Osteocyte (in vitro differentiated cells): ENCODE measurements around the gene DSTN. TPM values are rescaled to one million over a fixed set of nuclear protein-coding genes. Genes with fewer than 3 reads are reported as not detected.

Source experiments
- DNase-seq: peaks from one replicate; pipeline ENCODE4 v3.0.0; 2021; ENCODE audit warnings: mixed read lengths; ENCODE audit not compliant: unreplicated experiment; ENCODE audit errors: extremely low spot score
- H3K27ac Mint-ChIP-seq: one replicate; pipeline ENCODE4 v1.8.0; 2021; ENCODE audit warnings: mild to moderate bottlenecking, mixed read lengths; ENCODE audit not compliant: unreplicated experiment
- H3K27me3 Mint-ChIP-seq: one replicate; pipeline ENCODE4 v1.8.0; 2021; ENCODE audit warnings: mixed read lengths; ENCODE audit not compliant: unreplicated experiment
- H3K36me3 Mint-ChIP-seq: one replicate; pipeline ENCODE4 v1.8.0; 2021; ENCODE audit warnings: mixed read lengths; ENCODE audit not compliant: unreplicated experiment
- H3K4me1 Mint-ChIP-seq: one replicate; pipeline ENCODE4 v1.8.0; 2021; ENCODE audit warnings: mixed read lengths; ENCODE audit not compliant: unreplicated experiment
- H3K4me3 Mint-ChIP-seq: one replicate; pipeline ENCODE4 v1.8.0; 2021; ENCODE audit warnings: mild to moderate bottlenecking, moderate library complexity, mixed read lengths; ENCODE audit not compliant: unreplicated experiment
- H3K9me3 Mint-ChIP-seq: one replicate; pipeline ENCODE4 v1.8.0; 2021; ENCODE audit warnings: mixed read lengths; ENCODE audit not compliant: unreplicated experiment
- CTCF ChIP-seq: fragments of 200-600 bp; sonication (generic); IDR thresholded peaks from 2 replicates; pipeline ENCODE4 v1.5.0; 2021; ENCODE audit warnings: antibody characterized with exemption, mild to moderate bottlenecking, moderate library complexity
- total RNA-seq: library from RNA; stranded (reverse); gene quantifications from 2 replicates; pipeline ENCODE4 v1.2.1, GENCODE V29; 2021

DSTN gene
- total RNA-seq, 1 donor from 2014 or later = 684 TPM

- Mint-ChIP-seq H3K4me3 (no peak overlapping the region), H3K27me3 (no peaks in the 10 kb centered on the region), H3K36me3 (peaks cover 15% of the 10 kb centered on the region), H3K9me3 (no peaks in the 10 kb centered on the region), H3K4me1 (peaks cover 71% of the 10 kb centered on the region), H3K27ac (peak overlapping the region; percentile 52)
- TF ChIP-seq CTCF = no peak
- DNase-seq = no peak
These were observed 9.6 kb downstream of the DSTN start for GRCh38 chr20:17579369-17580039.

DNA sequence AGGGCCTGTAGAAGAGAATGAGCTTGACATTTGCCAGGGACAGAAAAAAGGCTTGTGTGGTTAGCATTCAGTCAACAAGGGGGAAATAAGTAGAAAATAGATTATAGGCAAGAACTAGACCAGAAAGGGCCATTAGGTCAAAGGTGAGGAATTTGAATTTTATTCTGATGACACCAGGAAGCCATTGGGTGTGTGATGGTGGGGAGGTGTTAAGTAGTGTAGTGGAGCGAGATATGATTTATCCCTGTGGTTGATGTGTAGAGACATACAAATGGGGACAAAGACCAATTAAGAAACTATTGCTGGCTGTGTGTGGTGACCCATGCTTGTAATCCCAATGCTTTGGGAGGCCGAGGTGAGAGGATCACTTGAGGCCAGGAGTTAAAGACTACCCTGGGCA lies 11.0 kb downstream of the DSTN start:
- peaks cover 15% of the 10 kb centered on the region for H3K36me3 Mint-ChIP-seq
- H3K9me3 Mint-ChIP-seq = no peaks in the 10 kb centered on the region
- no peak for DNase-seq
- H3K27ac Mint-ChIP-seq = peak overlapping the region; percentile 64
- H3K27me3 Mint-ChIP-seq = no peaks in the 10 kb centered on the region
- no peak for TF ChIP-seq CTCF
- H3K4me3 Mint-ChIP-seq = no peak overlapping the region
- peaks cover 69% of the 10 kb centered on the region for H3K4me1 Mint-ChIP-seq

DNA sequence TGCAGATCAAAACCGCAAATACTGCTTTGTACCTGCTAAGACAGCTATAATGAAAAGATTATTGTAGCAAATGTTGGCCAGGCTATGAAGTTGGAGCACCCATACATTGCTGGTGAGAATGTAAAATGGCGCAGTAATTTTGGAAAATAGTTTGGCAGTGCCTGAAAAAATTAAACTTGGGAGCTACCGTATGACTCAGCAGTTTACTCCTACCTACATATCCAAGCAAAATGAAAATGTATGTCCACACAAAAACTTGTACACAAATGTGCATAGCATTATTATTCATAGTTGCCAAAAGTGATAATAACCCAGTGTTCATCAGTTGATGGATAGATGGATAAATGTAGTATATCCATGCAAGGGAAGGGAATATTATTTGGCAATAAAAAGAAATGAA lies 13.3 kb downstream of the DSTN start:
- DNase-seq = no peak
- no peak overlapping the region for H3K4me3 Mint-ChIP-seq
- H3K27me3 Mint-ChIP-seq = no peaks in the 10 kb centered on the region
- peaks cover 18% of the 10 kb centered on the region for H3K36me3 Mint-ChIP-seq
- H3K4me1 Mint-ChIP-seq = peaks cover 76% of the 10 kb centered on the region
- peak overlapping the region; percentile 28 for H3K27ac Mint-ChIP-seq
- TF ChIP-seq CTCF = no peak
- H3K9me3 Mint-ChIP-seq = no peaks in the 10 kb centered on the region

DNA sequence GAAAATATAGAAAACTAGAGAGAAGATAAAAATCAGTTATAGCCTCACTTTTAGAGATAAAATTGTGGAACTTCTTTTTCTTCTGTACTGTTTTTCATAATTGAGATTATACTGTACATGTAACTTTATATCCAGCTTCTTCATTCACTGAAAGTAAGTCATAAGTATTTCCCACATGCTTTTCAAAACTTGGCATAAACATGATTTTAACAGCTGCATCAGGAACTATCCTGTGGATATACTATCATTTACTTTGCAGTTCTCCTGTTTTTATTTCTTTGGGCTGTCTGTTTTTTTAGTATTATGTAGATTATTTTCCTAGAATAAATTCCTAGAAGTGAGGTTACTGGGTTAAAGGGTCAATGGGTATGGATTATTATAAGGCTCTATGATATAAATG lies 14.8 kb downstream of the DSTN start:
- no peak overlapping the region for H3K4me3 Mint-ChIP-seq

DNA sequence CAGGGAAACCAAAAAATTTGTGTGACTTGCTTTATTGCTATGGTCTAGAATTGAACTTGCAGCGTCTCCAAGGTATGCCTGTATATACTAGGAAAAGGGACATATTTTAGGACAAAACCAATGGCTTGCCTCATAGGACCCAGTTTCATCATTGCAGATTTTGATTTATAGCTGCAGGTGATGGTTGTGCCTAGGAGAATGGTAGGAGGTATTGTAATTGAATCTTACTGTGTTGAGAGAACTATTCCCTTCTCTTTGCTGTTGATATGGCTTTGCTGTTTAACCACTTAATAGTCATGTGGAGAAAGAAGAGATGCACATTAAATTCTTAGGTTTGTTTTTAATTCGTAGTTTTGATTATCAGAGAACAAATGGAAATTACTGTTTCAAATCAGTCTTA lies 16.4 kb downstream of the DSTN start:
- no peak for TF ChIP-seq CTCF
- no peaks in the 10 kb centered on the region for H3K27me3 Mint-ChIP-seq
- H3K9me3 Mint-ChIP-seq = no peaks in the 10 kb centered on the region
- DNase-seq = no peak
- peaks cover 14% of the 10 kb centered on the region for H3K36me3 Mint-ChIP-seq
- H3K4me3 Mint-ChIP-seq = no peak overlapping the region
- peak overlapping the region; percentile 57 for H3K27ac Mint-ChIP-seq
- H3K4me1 Mint-ChIP-seq = peaks cover 79% of the 10 kb centered on the region

More for the DNA sequence above, 14.8 kb downstream of the DSTN start:
- H3K36me3 Mint-ChIP-seq = peaks cover 18% of the 10 kb centered on the region
- H3K9me3 Mint-ChIP-seq = no peaks in the 10 kb centered on the region
- no peaks in the 10 kb centered on the region for H3K27me3 Mint-ChIP-seq
- DNase-seq = no peak
- H3K27ac Mint-ChIP-seq = peak overlapping the region; percentile 57
- peaks cover 77% of the 10 kb centered on the region for H3K4me1 Mint-ChIP-seq
- no peak for TF ChIP-seq CTCF
